Tibial nerve (tissue), 4 donors: ENCODE measurements around the gene ZNF629. TPM values are rescaled to one million over a fixed set of nuclear protein-coding genes. Genes with fewer than 3 reads are reported as not detected.

Experiments
- DNase-seq, 2 donors: peaks; one replicate each; pipeline ENCODE4 v3.0.0-alpha.2; 2019; ENCODE audit warnings: low spot score in 2 of 2
- H3K27ac ChIP-seq, 4 donors: fragments of 200-600 bp; sonication (generic) in 3 of 4; one replicate each; pipeline ENCODE4 v1.5.1; 2017 to 2019; ENCODE audit warnings: mild to moderate bottlenecking in 1 of 4
- H3K27me3 ChIP-seq, 2 donors: fragments of 200-600 bp; sonication (generic) in 1 of 2; one replicate each; pipeline versions ENCODE4 v1.5.1 to v1.6.0; 2017 to 2019
- H3K36me3 ChIP-seq, 3 donors: fragments of 200-600 bp; sonication (generic); one replicate each; pipeline ENCODE4 v1.5.1; 2018 to 2019
- H3K4me1 ChIP-seq, 4 donors: fragments of 200-600 bp; sonication (generic) in 3 of 4; one replicate each; pipeline ENCODE4 v1.5.1; 2017 to 2019
- H3K4me3 ChIP-seq, 4 donors: fragments of 200-600 bp; sonication (generic) in 3 of 4; one replicate each; pipeline ENCODE4 v1.5.1; 2017 to 2019; ENCODE audit warnings: mild to moderate bottlenecking in 1 of 4, moderate library complexity in 1 of 4
- H3K9me3 ChIP-seq, 4 donors: fragments of 200-600 bp; sonication (generic) in 3 of 4; one replicate each; pipeline ENCODE4 v1.5.1; 2017 to 2019
- CTCF ChIP-seq, 5 experiments: fragments of 200-600 bp in 3 of 5; fragments of 450-650 bp in 2 of 5; sonication (generic) in 3 of 5; IDR thresholded peaks; one replicate each; pipeline ENCODE4 v1.5.1; 2016 to 2019; ENCODE audit warnings: antibody characterized with exemption in 5 of 5, mild to moderate bottlenecking in 3 of 5, moderate library complexity in 2 of 5
- EP300 ChIP-seq, 2 donors: sonication (generic); formaldehyde crosslinking; IDR thresholded peaks; one replicate each; pipeline ENCODE4 v1.6.1; 2017; ENCODE audit warnings: antibody characterized with exemption in 2 of 2, mild to moderate bottlenecking in 1 of 2
- POLR2A ChIP-seq, 2 donors: fragments of 450-650 bp; IDR thresholded peaks; one replicate each; pipeline ENCODE4 v1.6.1; 2017; ENCODE audit warnings: antibody characterized with exemption in 2 of 2, mild to moderate bottlenecking in 2 of 2, moderate library complexity in 2 of 2
- WGBS, 2 donors: methylation state at CpG; one replicate each; pipeline ENCODE4 v1.1.5; 2018; 5-methylcytosine and 5-hydroxymethylcytosine counted together
- total RNA-seq, 4 donors: library from RNA; depleted of rRNA; stranded (reverse); fragments of >200 nt; gene quantifications; one replicate each; pipeline ENCODE4 v1.1.0, GENCODE V29; 2016

The ZNF629 gene
- 10 to 100 TPM; 14.7 to 22.2 (median 17.1) TPM for total RNA-seq

GRCh38 chr16:30786936-30787612 is at the start of gene ZNF629:
Gene ZNF629 (minus strand): TSS chr16:30787205. CDS start chr16:30784482, 2,723 bp downstream.
- DNase-seq, result peak in 1 of 2 donors; percentile 76
- WGBS, 2 donors, result 0% methylated on average over 14 to 17 of the region's 37 CpGs
- peaks cover 0 to 25% (median 8%) of the 10 kb centered on the region in 3 donors for H3K36me3 ChIP-seq
- peaks cover 0 to 35% (median 11%) of the 10 kb centered on the region in 4 donors for H3K4me1 ChIP-seq
- no peaks in the 10 kb centered on the region for H3K9me3 ChIP-seq
- peak within 1 kb of the TSS; percentile 71 to 91 (median 85) for H3K27ac ChIP-seq
- TF ChIP-seq CTCF (IDR thresholded peaks at IDR 0.05), result peak in 1 of 5 experiments; percentile 34
- no peak for TF ChIP-seq POLR2A (IDR thresholded peaks at IDR 0.05)
- peak in 1 of 2 donors; percentile 73 for TF ChIP-seq EP300 (IDR thresholded peaks at IDR 0.05)
- H3K27me3 ChIP-seq, result no peaks in the 10 kb centered on the region
- H3K4me3 ChIP-seq, result peak within 1 kb of the TSS; percentile 70 to 85 (median 80)

GRCh38 chr16:30834130-30834740 is 47.2 kb upstream of the ZNF629 start:
- Histone ChIP-seq H3K27me3 (no peaks in the 10 kb centered on the region), H3K4me1 (peaks cover 0 to 4% (median 0%) of the 10 kb centered on the region in 4 donors), H3K27ac (no peak overlapping the region), H3K9me3 (no peaks in the 10 kb centered on the region), H3K4me3 (no peak overlapping the region), H3K36me3 (peaks cover 0 to 22% (median 0%) of the 10 kb centered on the region in 3 donors)
- TF ChIP-seq POLR2A (IDR thresholded peaks at IDR 0.05), result no peak
- no peak for TF ChIP-seq CTCF (IDR thresholded peaks at IDR 0.05)
- TF ChIP-seq EP300 (IDR thresholded peaks at IDR 0.05), result no peak
- DNase-seq, result no peak
- 93 to 95% methylated on average over 9 to 20 of the region's 44 CpGs for WGBS, 2 donors

- H3K4me1 ChIP-seq, result no peaks in the 10 kb centered on the region
- DNase-seq, result no peak
- no peak overlapping the region for H3K27ac ChIP-seq
- 79 to 88% methylated on average over 6 of the region's 6 CpGs for WGBS, 2 donors
- no peaks in the 10 kb centered on the region for H3K27me3 ChIP-seq
- TF ChIP-seq POLR2A (IDR thresholded peaks at IDR 0.05) (no peak), EP300 (IDR thresholded peaks at IDR 0.05) (no peak), CTCF (IDR thresholded peaks at IDR 0.05) (no peak)
- H3K9me3 ChIP-seq, result no peaks in the 10 kb centered on the region
- H3K36me3 ChIP-seq, result peaks cover 0 to 20% (median 0%) of the 10 kb centered on the region in 3 donors
- H3K4me3 ChIP-seq, result no peak overlapping the region
Measured at GRCh38 chr16:30830072-30830417, 43.0 kb upstream of the ZNF629 start.

- DNase-seq, result no peak
- TF ChIP-seq POLR2A (IDR thresholded peaks at IDR 0.05), result no peak
- TF ChIP-seq CTCF (IDR thresholded peaks at IDR 0.05), result no peak
- TF ChIP-seq EP300 (IDR thresholded peaks at IDR 0.05), result no peak
- Histone ChIP-seq H3K4me1 (no peaks in the 10 kb centered on the region), H3K27ac (peak overlapping the region in 1 of 4 donors; percentile 12), H3K27me3 (no peaks in the 10 kb centered on the region), H3K9me3 (no peaks in the 10 kb centered on the region), H3K4me3 (no peak overlapping the region), H3K36me3 (peaks cover 0 to 13% (median 0%) of the 10 kb centered on the region in 3 donors)
- WGBS, 2 donors, result 67 to 69% methylated on average over 15 of the region's 15 CpGs
Measured at GRCh38 chr16:30829130-30830071, 42.4 kb upstream of the ZNF629 start.
